Small intestine (tissue), 7 donors: ENCODE data around the gene SLC35E1. TPM values are rescaled to one million over a fixed set of nuclear protein-coding genes. Genes with fewer than 3 reads are reported as not detected.
"Not testable (repeated sequence)": the region's sequence is repeated elsewhere in the genome, so short reads cannot be mapped to it uniquely, and the experiment has no call there.

Experiments used
- DNase-seq, 2 donors: peaks; one replicate each; pipeline versions ENCODE4 v3.0.0 to v3.0.0-alpha.2; 2013
- FAIRE-seq: peaks from 2 replicates; lab custom pipeline; 2012; peaks lifted over from hg19 to GRCh38; lab: Jason Lieb, UNC
- H3K27ac ChIP-seq, 3 donors: one replicate each; pipeline ENCODE4 v1.5.1; 2013; ENCODE audit warnings: low read length in 2 of 3, mild to moderate bottlenecking in 2 of 3, control low read depth in 1 of 3, inconsistent platforms in 1 of 3, low read depth in 1 of 3, moderate library complexity in 1 of 3
- H3K27me3 ChIP-seq, 3 donors: one replicate each; pipeline ENCODE4 v1.6.1; 2013; ENCODE audit warnings: low read length in 3 of 3, inconsistent platforms in 1 of 3; ENCODE audit not compliant: control insufficient read depth in 3 of 3, insufficient read depth in 3 of 3
- H3K36me3 ChIP-seq, 3 donors: one replicate each; pipeline ENCODE4 v1.6.1; 2013; ENCODE audit warnings: low read length in 3 of 3, inconsistent platforms in 1 of 3, low read depth in 1 of 3, mild to moderate bottlenecking in 1 of 3, moderate library complexity in 1 of 3; ENCODE audit not compliant: control insufficient read depth in 3 of 3, insufficient read depth in 2 of 3
- H3K4me1 ChIP-seq, 3 donors: one replicate each; pipeline ENCODE4 v1.6.1; 2013; ENCODE audit warnings: low read length in 2 of 3, inconsistent platforms in 1 of 3, low read depth in 1 of 3, mild to moderate bottlenecking in 1 of 3, moderate library complexity in 1 of 3; ENCODE audit not compliant: control insufficient read depth in 3 of 3, insufficient read depth in 2 of 3
- H3K4me3 ChIP-seq, 3 donors: one replicate each; pipeline ENCODE4 v1.5.1; 2013; ENCODE audit warnings: low read length in 3 of 3, control low read depth in 1 of 3, inconsistent platforms in 1 of 3, low read depth in 1 of 3, mild to moderate bottlenecking in 1 of 3, moderate library complexity in 1 of 3
- H3K9me3 ChIP-seq, 2 donors: one replicate each; pipeline ENCODE4 v1.6.1; 2013; ENCODE audit warnings: low read depth in 1 of 2, low read length in 1 of 2; ENCODE audit not compliant: control insufficient read depth in 2 of 2, insufficient read depth in 1 of 2
- WGBS, 3 donors: extraction: QIAGEN DNeasy Blood & Tissue Kit; methylation state at CpG; one replicate each; pipeline ENCODE4 v1.1.7; 2013; 5-methylcytosine and 5-hydroxymethylcytosine counted together
- polyA plus RNA-seq, 4 donors: library from polyadenylated mRNA; stranded (reverse) in 3 of 4; unstranded in 1 of 4; fragments of 200-250 nt in 3 of 4; fragments of 120-200 nt in 1 of 4; gene quantifications; one replicate each; pipeline versions ENCODE4 v1.2.1 to v1.2.3, GENCODE V29; 2013
- donor health status: healthy with polysubstance abuse.
- donor health status: control.
- donor health status: control.
- donor health status: Bipolar disorder and iron deficiency.
- donor health status: healthy.

The SLC35E1 gene
- polyA plus RNA-seq, 4 donors: 14.5 to 34.3 (median 18.7) TPM

GRCh38 chr19:16509141-16510061, 62.8 kb downstream of the SLC35E1 start:
- DNase-seq: no peak
- FAIRE-seq: no peak
- Histone ChIP-seq H3K27ac (no peak overlapping the region), H3K9me3 (no peaks in the 10 kb centered on the region), H3K4me3 (no peak overlapping the region), H3K36me3 (peaks cover 0 to 56% (median 2%) of the 10 kb centered on the region in 3 donors), H3K27me3 (no peaks in the 10 kb centered on the region), H3K4me1 (no peaks in the 10 kb centered on the region)
- WGBS, 3 donors: 80 to 92% (median 88%) methylated on average over 28 of the region's 28 CpGs

DNA sequence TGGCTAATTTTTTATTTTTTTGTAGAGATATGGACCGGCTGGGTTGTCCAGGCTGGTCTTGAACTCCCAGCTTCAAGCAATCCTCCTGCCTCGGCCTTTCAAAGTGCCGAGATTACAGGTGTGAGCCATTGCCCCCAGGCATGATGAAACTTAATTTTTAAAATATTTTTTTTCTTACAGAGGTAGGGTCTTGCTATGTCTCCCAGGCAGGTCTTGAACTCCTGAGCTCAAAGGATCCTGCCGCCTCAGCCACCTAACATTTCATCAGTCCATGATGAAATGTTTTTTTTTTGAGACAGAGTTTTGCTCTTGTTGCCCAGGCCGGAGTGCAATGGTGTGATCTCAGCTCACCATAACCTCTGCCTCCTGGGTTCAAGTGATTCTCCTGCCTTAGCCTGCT, 63.7 kb downstream of the SLC35E1 start:
- WGBS, 3 donors: 96 to 98% (median 97%) methylated on average over 5 of the region's 5 CpGs
- Histone ChIP-seq H3K27ac (no peak overlapping the region), H3K4me3 (no peak overlapping the region), H3K4me1 (no peaks in the 10 kb centered on the region), H3K9me3 (no peaks in the 10 kb centered on the region), H3K36me3 (peaks cover 0 to 57% (median 10%) of the 10 kb centered on the region in 3 donors), H3K27me3 (no peaks in the 10 kb centered on the region)
- DNase-seq (no peak), FAIRE-seq (no peak)

- FAIRE-seq (no peak), DNase-seq (no peak)
- H3K9me3 ChIP-seq: no peaks in the 10 kb centered on the region
- H3K27ac ChIP-seq: no peak overlapping the region
- no peaks in the 10 kb centered on the region for H3K27me3 ChIP-seq
- no peak overlapping the region for H3K4me3 ChIP-seq
- no peaks in the 10 kb centered on the region for H3K4me1 ChIP-seq
- WGBS, 3 donors: 89 to 95% (median 93%) methylated on average over 6 of the region's 6 CpGs
- H3K36me3 ChIP-seq: peaks cover 0 to 55% (median 9%) of the 10 kb centered on the region in 3 donors
Measured at GRCh38 chr19:16506961-16507360, 65.3 kb downstream of the SLC35E1 start.

- not testable (repeated sequence) for H3K4me3 ChIP-seq, FAIRE-seq, H3K27me3 ChIP-seq, DNase-seq, H3K27ac ChIP-seq, H3K4me1 ChIP-seq, H3K9me3 ChIP-seq
- 87 to 94% (median 87%) methylated on average over 11 of the region's 11 CpGs for WGBS, 3 donors
- H3K36me3 ChIP-seq: peaks cover 0 to 57% (median 11%) of the 10 kb centered on the region in 3 donors
Measured at GRCh38 chr19:16506161-16506560, 66.1 kb downstream of the SLC35E1 start.

DNA sequence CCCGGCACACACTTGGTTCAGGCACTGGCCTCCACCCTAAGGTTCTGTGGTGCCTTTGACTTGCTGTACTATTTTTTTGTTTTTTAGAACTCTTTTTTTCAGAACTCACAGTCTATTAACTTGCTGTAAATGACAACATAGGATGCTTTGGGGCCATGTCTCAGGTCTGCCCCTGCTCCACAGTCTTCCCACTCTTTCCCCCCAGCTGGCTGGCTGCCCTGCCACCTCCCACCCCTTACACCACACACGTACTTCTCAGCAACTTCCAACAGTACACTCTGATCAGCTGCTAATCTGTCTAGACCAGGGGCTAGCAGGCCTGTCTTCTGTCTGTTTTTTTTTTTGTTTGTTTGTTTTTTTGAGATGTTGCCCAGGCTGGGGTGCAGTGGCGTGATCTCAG, 67.9 kb downstream of the SLC35E1 start:
- 90 to 94% (median 92%) methylated on average over 3 of the region's 3 CpGs for WGBS, 3 donors

More for the DNA sequence above, 67.9 kb downstream of the SLC35E1 start:
- Histone ChIP-seq H3K4me1 (no peaks in the 10 kb centered on the region), H3K27ac (no peak overlapping the region), H3K9me3 (no peaks in the 10 kb centered on the region), H3K36me3 (peaks cover 0 to 51% (median 14%) of the 10 kb centered on the region in 3 donors), H3K4me3 (no peak overlapping the region), H3K27me3 (no peaks in the 10 kb centered on the region)
- no peak for DNase-seq
- FAIRE-seq: no peak

Other genes starting within 250 kb of the SLC35E1 start
- 10 to 100 TPM in 1 of 4 donors, 1 to 10 TPM in 3; 1.1 to 25.4 (median 6.5) TPM for gene KLF2, start 247.6 kb downstream of the SLC35E1 start, polyA plus RNA-seq
- gene EPS15L1, start 100.4 kb downstream of the SLC35E1 start, polyA plus RNA-seq: 10 to 100 TPM; 14.3 to 19.0 (median 15.5) TPM
- not detected for gene CALR3, start 76.2 kb downstream of the SLC35E1 start, polyA plus RNA-seq
- gene C19orf44, start 76.0 kb downstream of the SLC35E1 start, polyA plus RNA-seq: 1 to 10 TPM in 3 of 4 donors, under 1 TPM in 1; 0.67 to 3.7 (median 2.2) TPM
- 10 to 100 TPM in 2 of 4 donors, 1 to 10 TPM in 2; 9.8 to 43.9 (median 17.7) TPM for gene CHERP, start 30.0 kb downstream of the SLC35E1 start, polyA plus RNA-seq
- 1 to 10 TPM; 4.6 to 7.9 (median 5.4) TPM for gene MED26, start 55.8 kb upstream of the SLC35E1 start, polyA plus RNA-seq
- 10 to 100 TPM; 59.9 to 95.7 (median 75.8) TPM for gene SMIM7, start 87.7 kb upstream of the SLC35E1 start, polyA plus RNA-seq
- 1 to 10 TPM; 2.1 to 3.6 (median 3.1) TPM for gene TMEM38A, start 88.7 kb upstream of the SLC35E1 start, polyA plus RNA-seq
- under 1 TPM in 2 of 4 donors, not detected in 2; 0.01 to 0.09 TPM for gene NWD1, start 147.4 kb upstream of the SLC35E1 start, polyA plus RNA-seq